ENCODE results near the gene GPAT3. TPM values are rescaled to one million over a fixed set of nuclear protein-coding genes. Genes with fewer than 3 reads are reported as not detected.

Gene GPAT3
- 9.3 and 15.3 TPM in 2 replicates for polyA plus RNA-seq

DNA sequence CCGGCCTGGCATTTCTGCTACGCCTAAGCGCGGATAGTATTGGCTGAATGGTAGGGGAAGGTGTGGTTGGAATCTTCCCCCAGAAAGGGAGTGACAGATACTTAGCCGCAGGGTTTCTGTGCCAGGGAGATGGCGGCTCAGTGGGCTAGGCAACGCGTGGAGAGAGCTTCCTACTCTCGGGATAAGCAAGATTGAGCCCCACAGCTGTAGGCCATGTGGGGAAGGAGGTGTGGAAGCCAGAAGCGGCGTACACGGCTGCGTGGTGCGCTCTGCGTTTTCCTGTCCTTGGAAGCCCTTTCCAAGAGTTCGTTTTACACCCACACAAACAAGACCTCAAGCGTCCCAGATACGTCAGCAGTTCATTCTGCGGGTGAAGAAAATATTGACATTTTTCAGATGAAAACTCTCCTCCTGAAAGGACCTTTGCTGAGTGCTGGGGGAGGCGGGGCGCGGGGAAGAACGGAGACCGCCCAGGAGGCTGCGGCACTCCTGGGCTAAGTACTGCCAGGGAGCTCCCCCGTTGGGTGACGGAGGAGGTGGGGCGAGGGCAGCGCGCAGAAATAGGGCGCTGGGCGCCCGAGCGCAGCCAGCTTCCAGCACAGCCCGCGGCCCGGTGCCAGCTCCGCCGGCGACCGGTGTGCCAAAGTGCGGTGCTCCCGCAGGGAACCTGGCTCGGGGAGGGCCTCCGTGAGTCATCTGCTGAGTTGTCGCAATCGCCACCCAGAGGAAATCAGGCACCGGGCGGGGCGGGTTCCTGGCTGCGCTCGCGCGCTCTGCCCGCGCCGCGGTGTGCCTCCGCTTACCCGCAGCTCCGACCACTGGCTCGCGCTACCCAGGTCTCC lies at the start of gene GPAT3:
Gene GPAT3 (plus strand): TSS at position 589 of the 842 bp plus-strand sequence. CDS start 515 bp downstream, outside the sequence.

Other genes starting within 250 kb of the GPAT3 start
- 12.2 and 22.2 TPM in 2 replicates for gene HPSE, start 201.3 kb upstream of the GPAT3 start, polyA plus RNA-seq
- gene HELQ, start 80.3 kb upstream of the GPAT3 start, polyA plus RNA-seq: 10.0 and 10.5 TPM in 2 replicates
- gene MRPS18C, start 80.0 kb upstream of the GPAT3 start, polyA plus RNA-seq: 405 and 429 TPM in 2 replicates
- gene ABRAXAS1, start 51.0 kb upstream of the GPAT3 start, polyA plus RNA-seq: 0.71 and 4.9 TPM in 2 replicates

All from Purkinje cell (primary cell).